HG03097 (cell line): ENCODE results near the gene KCNJ18.
"Not testable (repeated sequence)": the region's sequence is repeated elsewhere in the genome, so short reads cannot be mapped to it uniquely, and the experiment has no call there.

Source experiments
- ATAC-seq: cut with Tn5 transposase; IDR thresholded peaks from one replicate; pipeline ENCODE4 v1.9.1; 2021; ENCODE audit not compliant: unreplicated experiment, low FRiP score

KCNJ18 gene

DNA sequence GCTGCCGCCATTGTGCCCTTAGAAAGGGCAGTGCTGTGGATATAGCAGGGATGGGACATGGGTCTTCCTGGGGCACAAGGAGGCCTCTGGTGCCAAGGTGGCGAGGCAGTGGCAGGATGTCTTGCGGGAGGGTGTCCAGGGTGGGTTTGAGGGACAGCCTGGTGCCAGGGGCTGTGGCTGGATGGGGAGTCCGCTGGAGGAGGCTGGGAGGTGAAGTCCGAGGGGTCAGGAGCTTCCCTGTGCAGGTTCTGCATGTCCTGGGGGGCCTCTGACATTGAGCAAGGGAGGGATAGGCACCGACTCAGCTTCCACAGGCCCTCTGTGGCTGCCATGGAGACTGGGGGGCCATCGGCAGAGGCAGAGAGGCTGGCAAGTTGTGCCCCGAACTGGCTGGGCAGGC, 9.7 kb downstream of the KCNJ18 start:
- not testable (repeated sequence) for ATAC-seq

GRCh38 chr17:21702521-21702920, 10.2 kb downstream of the KCNJ18 start:
- not testable (repeated sequence) for ATAC-seq

DNA sequence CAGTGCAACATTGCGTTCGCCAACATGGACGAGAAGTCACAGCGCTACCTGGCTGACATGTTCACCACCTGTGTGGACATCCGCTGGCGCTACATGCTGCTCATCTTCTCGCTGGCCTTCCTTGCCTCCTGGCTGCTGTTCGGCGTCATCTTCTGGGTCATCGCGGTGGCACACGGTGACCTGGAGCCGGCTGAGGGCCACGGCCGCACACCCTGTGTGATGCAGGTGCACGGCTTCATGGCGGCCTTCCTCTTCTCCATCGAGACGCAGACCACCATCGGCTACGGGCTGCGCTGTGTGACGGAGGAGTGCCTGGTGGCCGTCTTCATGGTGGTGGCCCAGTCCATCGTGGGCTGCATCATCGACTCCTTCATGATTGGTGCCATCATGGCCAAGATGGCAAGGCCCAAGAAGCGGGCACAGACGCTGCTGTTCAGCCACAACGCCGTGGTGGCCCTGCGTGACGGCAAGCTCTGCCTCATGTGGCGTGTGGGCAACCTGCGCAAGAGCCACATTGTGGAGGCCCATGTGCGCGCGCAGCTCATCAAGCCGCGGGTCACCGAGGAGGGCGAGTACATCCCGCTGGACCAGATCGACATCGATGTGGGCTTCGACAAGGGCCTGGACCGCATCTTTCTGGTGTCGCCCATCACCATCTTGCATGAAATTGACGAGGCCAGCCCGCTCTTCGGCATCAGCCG, 10.8 kb downstream of the KCNJ18 start:
- not testable (repeated sequence) for ATAC-seq

GRCh38 chr17:21703891-21704872, 11.9 kb downstream of the KCNJ18 start:
- ATAC-seq: not testable (repeated sequence)

- ATAC-seq: no peak
Measured at GRCh38 chr17:21705021-21705601, 12.8 kb downstream of the KCNJ18 start.

- ATAC-seq: not testable (repeated sequence)
Measured at GRCh38 chr17:21705746-21706145, 13.4 kb downstream of the KCNJ18 start.

- ATAC-seq: not testable (repeated sequence)
Measured at GRCh38 chr17:21706546-21706945, 14.2 kb downstream of the KCNJ18 start.

DNA sequence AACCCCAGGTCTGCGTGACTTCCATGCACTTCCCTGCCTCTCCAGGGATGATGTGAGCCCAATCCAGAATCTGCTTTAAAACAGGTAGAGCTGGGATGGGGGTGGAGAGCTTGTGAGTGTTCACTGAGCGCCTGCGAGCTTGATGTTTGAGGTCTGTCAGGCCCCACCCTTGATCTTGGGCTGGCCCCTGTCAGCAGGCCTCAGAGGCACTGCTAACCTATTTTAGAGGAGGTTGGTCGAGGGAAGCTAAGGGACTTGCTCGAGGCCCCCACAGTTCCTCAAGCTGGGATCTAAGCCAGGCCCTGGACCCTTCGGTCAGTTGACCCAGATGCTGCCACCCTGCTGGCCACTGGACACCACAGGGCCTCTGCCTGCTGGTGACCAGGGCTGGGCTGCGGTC, 14.8 kb downstream of the KCNJ18 start:
- not testable (repeated sequence) for ATAC-seq

DNA sequence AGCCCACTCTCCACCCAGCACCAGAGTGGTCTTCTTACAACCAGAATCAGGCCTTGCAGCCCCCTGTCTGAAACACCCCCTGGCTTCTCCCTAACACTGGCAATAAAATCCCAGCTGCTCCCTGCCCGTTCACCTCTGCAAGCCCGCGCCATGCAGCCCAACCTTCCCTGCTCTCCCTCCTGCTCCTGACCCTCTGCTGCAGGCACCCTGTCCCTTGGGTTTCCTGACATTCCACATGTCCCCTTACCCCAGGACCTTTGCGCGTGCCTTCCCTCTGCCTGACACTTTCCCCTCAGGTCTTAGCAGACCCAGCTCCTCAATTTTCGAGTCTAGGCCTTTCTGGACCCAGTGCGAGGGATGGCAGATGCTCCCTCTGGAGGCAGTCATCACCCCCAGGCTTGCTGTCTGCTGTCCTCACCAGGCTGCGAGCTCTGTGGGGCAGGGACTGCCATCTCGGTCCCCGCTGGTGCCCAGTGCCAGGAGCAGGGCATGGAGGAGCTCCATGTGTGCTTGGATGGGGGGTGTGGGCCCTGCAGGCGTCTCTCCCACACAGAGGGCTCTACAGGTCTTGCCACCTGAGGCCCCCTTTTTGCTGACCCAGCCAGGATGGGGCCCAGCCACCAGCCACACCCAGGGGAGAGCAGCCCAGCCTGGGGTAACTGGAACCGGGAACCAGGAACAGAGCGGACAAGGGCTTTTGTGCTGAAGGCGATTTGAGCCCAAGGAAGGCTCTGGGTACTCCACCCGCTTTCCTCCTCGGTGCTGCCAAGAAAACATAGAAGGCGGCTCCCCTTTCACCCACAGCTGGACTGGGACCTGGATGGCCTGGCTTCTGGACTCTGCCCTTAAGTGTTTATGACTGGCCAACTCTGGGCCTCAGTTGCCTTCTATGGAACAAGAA, 15.6 kb downstream of the KCNJ18 start:
- not testable (repeated sequence) for ATAC-seq

- not testable (repeated sequence) for ATAC-seq
Measured at GRCh38 chr17:21708612-21709535, 16.6 kb downstream of the KCNJ18 start.

GRCh38 chr17:21709994-21710393, 17.7 kb downstream of the KCNJ18 start:
- ATAC-seq: not testable (repeated sequence)

DNA sequence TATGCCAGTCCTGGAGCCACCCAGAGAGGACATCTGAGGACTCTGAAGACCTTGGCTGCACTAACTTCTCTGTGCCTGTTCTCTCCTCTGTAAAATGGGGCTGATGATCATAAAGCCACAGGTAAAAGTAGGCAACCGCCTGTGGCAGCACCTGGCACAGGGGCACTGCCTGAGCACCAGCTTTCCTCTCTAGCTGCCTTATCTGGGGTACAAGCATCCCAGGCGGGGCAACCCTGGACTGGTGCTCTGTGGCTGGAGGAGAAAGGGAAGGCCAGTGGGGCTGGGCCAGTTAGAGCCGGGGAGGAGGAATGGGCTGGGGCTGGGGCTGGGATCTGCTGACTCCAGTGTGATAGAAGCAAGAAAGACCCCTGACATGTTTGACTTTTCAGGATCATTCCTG, 18.2 kb downstream of the KCNJ18 start:
- ATAC-seq: not testable (repeated sequence)

GRCh38 chr17:21711182-21711581, 18.9 kb downstream of the KCNJ18 start:
- no peak for ATAC-seq

- ATAC-seq: not testable (repeated sequence)
Measured at GRCh38 chr17:21713020-21713419, 20.7 kb downstream of the KCNJ18 start.

DNA sequence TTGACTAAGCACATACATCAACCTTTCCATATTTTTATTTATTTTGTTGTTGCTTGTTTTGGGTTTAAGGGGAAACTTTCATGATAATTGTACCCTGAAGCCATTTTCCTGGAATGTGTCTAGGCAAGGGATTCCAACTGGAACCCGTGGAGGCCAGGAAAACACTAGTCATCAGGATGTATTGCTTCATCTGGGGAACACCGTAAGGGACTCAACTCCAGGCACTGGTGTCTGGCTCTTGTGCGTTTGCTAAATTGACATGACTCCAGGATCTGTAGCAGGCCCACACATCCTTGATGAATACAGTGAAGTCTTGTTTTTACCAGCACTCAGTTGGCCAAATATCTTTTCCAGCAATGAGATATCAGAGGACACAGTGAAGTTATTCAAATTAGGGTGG, 21.3 kb downstream of the KCNJ18 start:
- not testable (repeated sequence) for ATAC-seq

DNA sequence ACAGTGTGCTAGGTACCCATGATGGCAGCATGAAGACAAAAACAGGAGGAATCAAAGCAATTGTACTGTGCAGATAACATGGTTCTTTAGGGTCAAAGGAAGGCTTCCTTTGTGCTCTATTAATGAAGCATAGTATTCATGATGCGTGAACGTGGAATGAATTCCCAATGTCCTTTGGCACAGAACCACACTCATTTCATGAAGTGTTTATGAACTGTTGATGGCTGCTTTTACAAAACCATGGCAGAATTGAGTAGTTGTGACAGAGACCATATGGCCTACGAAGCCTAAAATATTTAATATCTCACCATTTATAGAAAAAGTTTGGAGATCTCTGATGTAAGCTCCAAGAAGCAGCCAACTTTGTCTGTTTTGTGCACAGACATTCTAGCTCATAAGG, 22.4 kb downstream of the KCNJ18 start:
- not testable (repeated sequence) for ATAC-seq

- not testable (repeated sequence) for ATAC-seq
Measured at GRCh38 chr17:21715877-21716276, 23.6 kb downstream of the KCNJ18 start.

DNA sequence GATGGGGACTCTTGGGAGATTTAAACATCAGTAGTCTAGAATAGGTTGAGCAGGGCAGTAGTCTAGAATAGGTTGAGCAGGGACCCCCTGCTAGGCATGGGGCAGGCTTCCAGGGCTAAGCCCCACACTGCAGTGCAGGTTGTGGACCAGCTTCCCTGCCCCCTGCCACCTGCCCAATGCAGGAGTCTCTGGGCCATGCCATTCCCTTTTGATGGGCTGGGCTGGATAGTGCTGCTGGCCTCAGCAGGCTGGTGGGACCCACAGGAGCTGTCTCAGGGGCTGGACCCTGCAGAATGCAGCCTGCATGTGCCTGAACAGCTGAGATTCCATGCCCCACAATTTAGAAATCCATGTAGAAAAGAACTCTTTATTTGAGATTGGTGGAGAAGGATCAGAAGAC, 26.6 kb downstream of the KCNJ18 start:
- not testable (repeated sequence) for ATAC-seq
